NCI-H345 (cell line): ENCODE data around the gene OSGIN1.
A peak's percentile ranks its signal among the peaks of the same experiment; 100 is the strongest.

Experiments
- DNase-seq: peaks from one replicate; lab custom pipeline; 2025; lab: John Stamatoyannopoulos, UW

The OSGIN1 gene

GRCh38 chr16:83925957-83926725 lies 26.9 kb upstream of the OSGIN1 start:
- DNase-seq = no peak

GRCh38 chr16:83926726-83927397 lies 26.2 kb upstream of the OSGIN1 start:
- peak; percentile 50 for DNase-seq

GRCh38 chr16:83928341-83929055 lies 24.5 kb upstream of the OSGIN1 start:
- DNase-seq = no peak

GRCh38 chr16:83929811-83930555 lies 23.1 kb upstream of the OSGIN1 start:
- DNase-seq = no peak

GRCh38 chr16:83930730-83931500 lies 22.1 kb upstream of the OSGIN1 start:
- DNase-seq = no peak

- no peak for DNase-seq
These were observed 21.5 kb upstream of the OSGIN1 start for GRCh38 chr16:83931556-83931955.

- DNase-seq = no peak
These were observed 20.7 kb upstream of the OSGIN1 start for GRCh38 chr16:83932304-83932703.

GRCh38 chr16:83932955-83933673 lies 19.9 kb upstream of the OSGIN1 start:
- no peak for DNase-seq

- DNase-seq = no peak
These were observed 19.0 kb upstream of the OSGIN1 start for GRCh38 chr16:83933885-83934683.

GRCh38 chr16:83934684-83934977 lies 18.4 kb upstream of the OSGIN1 start:
- no peak for DNase-seq

GRCh38 chr16:83935005-83935857 lies 17.8 kb upstream of the OSGIN1 start:
- no peak for DNase-seq

GRCh38 chr16:83935858-83936255 lies 17.2 kb upstream of the OSGIN1 start:
- no peak for DNase-seq

- DNase-seq = no peak
These were observed 16.4 kb upstream of the OSGIN1 start for GRCh38 chr16:83936581-83937165.

- no peak for DNase-seq
These were observed 15.8 kb upstream of the OSGIN1 start for GRCh38 chr16:83937267-83937666.

GRCh38 chr16:83937922-83938885 lies 14.8 kb upstream of the OSGIN1 start:
- DNase-seq = no peak

GRCh38 chr16:83939266-83939855 lies 13.7 kb upstream of the OSGIN1 start:
- no peak for DNase-seq

- DNase-seq = no peak
These were observed 12.9 kb upstream of the OSGIN1 start for GRCh38 chr16:83940119-83940518.
